NCI-H82 (cell line): ENCODE data around the gene IFIT3.
"Not testable (repeated sequence)": the region's sequence is repeated elsewhere in the genome, so short reads cannot be mapped to it uniquely, and the experiment has no call there.

ENCODE experiments used
- DNase-seq: peaks from one replicate; lab custom pipeline; 2025; lab: John Stamatoyannopoulos, UW

The IFIT3 gene

GRCh38 chr10:89304026-89304425, 23.8 kb upstream of the IFIT3 start:
- DNase-seq: no peak

DNA sequence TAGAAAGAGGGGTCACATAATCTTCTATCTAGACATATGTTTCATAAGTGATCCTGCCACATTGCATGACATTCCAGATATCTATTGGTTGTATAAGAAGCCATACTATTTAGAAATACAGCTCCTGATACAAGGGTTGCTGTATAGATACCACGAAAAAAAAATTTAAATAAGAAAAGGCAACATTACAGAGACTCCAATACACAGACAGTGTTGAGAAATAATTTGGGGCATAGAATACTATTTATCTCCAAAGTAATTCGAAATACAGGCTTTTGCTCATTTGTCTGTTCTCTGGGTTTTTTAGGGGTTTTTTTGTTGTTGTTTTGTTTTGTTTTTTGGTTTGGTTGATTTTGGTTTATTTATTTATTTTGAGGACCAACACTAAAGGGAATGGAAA, 23.4 kb upstream of the IFIT3 start:
- no peak for DNase-seq

DNA sequence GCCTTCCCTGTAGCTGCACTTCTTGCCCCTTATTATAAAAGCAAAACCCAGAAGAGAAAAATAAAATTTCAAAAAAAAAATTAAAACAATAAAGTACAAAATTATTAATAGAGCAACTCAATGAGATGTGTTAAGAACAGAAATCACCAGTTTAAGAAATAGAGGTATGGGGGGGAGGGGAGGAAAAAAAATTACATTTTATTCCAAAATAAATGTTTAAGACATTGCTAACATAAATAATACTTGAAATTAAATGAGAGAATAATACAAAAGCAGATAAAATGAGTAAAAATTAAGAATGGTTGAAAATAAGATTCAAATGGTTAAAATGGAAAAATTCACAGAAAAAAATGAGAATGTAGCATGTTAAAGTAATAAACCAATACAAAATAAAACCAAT, 22.9 kb upstream of the IFIT3 start:
- DNase-seq: no peak

DNA sequence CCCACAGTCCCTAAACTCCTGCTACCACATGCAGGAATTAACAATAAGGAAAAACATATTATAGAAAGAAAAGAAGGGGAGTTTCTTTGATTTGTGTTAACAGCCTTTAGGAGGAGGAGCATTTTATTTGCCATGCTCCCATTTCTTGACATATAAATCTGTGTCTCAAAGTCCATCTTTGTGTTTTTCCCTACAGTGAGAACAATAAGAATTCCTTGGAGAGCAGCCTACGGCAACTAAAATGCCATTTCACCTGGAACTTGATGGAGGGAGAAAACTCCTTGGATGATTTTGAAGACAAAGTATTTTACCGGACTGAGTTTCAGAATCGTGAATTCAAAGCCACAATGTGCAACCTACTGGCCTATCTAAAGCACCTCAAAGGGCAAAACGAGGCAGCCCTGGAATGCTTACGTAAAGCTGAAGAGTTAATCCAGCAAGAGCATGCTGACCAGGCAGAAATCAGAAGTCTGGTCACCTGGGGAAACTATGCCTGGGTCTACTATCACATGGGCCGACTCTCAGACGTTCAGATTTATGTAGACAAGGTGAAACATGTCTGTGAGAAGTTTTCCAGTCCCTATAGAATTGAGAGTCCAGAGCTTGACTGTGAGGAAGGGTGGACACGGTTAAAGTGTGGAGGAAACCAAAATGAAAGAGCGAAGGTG, 21.9 kb upstream of the IFIT3 start:
- no peak for DNase-seq

GRCh38 chr10:89306434-89307268, 21.1 kb upstream of the IFIT3 start:
- no peak for DNase-seq

DNA sequence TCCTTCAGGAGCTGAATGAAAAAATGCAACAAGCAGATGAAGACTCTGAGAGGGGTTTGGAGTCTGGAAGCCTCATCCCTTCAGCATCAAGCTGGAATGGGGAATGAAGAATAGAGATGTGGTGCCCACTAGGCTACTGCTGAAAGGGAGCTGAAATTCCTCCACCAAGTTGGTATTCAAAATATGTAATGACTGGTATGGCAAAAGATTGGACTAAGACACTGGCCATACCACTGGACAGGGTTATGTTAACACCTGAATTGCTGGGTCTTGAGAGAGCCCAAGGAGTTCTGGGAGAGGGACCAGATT, 20.6 kb upstream of the IFIT3 start:
- no peak for DNase-seq

GRCh38 chr10:89308266-89308665, 19.5 kb upstream of the IFIT3 start:
- no peak for DNase-seq

DNA sequence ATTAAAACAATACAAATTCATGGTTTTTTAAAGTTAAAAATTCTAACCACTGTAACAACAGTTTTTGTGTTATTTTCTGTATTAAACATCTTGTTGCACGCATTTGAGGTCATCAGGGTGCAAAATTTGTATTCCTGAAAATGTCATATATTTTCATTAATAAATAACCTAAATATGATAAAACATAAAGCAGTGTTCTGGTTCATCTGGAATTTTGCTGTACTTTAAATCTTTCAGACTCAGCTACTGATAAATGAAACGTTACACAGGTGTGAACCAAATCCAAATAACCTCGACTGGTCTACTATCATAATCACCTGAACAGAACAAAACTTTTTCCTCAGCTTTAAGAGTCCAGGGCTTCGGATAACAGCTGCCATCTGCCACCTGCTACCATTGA, 19.1 kb upstream of the IFIT3 start:
- DNase-seq: no peak

- no peak for DNase-seq
Measured at GRCh38 chr10:89309156-89310055, 18.4 kb upstream of the IFIT3 start.

- DNase-seq: no peak
Measured at GRCh38 chr10:89310056-89310893, 17.5 kb upstream of the IFIT3 start.

DNA sequence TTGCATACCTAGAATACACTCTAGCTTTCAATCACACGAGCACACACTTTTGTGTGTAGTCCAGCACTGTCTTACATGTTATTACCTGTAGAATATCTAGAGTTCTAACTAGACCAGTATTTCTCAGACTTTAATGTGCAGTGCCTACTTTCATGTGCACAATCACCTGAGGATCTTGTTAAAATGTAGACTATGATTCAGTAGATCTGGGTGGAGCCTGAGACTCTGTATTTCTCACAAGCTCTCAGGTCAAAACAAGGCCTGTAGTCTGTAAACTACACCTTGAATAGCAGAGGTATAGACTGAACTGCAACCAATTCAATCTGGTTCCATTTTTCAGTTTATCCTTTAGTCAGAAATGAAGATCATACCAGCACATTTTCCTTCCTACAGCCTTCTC, 14.8 kb upstream of the IFIT3 start:
- DNase-seq: no peak

DNA sequence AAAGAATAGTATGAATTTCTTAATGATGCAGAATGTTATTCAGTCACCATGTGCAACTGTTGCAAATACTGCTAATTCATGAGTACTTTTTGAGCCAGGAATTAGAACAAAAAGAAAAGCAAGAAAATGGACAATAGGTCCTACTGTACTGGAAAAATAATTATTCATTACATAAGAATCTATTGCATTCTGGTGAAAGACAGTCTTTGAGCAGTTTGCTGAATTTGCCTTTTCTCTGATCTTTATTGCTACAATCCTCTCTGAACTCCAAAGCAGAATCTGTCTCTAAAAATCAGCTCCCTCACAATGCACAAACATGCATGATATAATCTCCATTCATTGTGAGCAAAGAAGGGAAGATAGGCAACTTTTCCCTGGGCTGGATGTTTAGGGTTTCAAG, 13.1 kb upstream of the IFIT3 start:
- no peak for DNase-seq

- DNase-seq: not testable (repeated sequence)
Measured at GRCh38 chr10:89318047-89318446, 9.8 kb upstream of the IFIT3 start.

DNA sequence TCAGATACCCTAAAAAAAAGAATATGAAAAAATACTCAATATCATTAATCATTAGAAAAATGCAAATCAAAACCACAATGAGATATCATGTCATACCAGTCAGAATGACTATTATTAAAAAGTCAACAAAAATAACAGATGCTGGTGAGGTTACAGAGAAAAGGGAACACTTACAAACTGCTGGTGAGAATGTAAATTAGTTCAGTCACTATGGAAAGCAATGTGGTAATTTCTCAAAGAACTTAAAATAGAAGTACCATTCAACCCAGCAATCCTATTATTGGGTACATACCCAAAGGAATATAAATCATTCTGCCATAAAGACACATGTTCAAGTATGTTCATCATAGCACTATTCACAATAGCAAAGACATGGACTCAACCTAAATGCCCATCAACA, 2.7 kb upstream of the IFIT3 start:
- not testable (repeated sequence) for DNase-seq

- not testable (repeated sequence) for DNase-seq
Measured at GRCh38 chr10:89325856-89326255, 1.9 kb upstream of the IFIT3 start.

DNA sequence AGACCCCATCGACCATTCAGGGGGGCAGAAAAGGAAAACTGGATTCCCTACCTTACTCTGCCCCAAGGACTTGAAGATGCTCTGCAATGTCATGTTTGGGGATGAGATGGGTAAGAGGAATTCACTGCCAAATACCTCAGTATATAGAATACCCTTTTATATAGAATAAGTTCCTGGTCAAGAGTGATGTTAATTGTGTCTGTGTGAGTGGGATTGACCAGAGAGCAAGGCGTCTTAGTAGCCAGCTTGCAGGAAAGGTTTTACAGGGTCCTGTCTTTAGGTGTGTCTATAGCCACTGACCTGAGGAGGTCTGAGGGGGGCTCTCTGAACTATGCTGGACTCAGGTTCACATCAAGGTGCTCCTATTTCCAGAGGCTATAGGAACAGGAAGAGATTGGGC, 1.4 kb downstream of the IFIT3 start:
- no peak for DNase-seq

- not testable (repeated sequence) for DNase-seq
Measured at GRCh38 chr10:89330014-89330413, 2.2 kb downstream of the IFIT3 start.

GRCh38 chr10:89330537-89331212, 2.9 kb downstream of the IFIT3 start:
- DNase-seq: no peak

DNA sequence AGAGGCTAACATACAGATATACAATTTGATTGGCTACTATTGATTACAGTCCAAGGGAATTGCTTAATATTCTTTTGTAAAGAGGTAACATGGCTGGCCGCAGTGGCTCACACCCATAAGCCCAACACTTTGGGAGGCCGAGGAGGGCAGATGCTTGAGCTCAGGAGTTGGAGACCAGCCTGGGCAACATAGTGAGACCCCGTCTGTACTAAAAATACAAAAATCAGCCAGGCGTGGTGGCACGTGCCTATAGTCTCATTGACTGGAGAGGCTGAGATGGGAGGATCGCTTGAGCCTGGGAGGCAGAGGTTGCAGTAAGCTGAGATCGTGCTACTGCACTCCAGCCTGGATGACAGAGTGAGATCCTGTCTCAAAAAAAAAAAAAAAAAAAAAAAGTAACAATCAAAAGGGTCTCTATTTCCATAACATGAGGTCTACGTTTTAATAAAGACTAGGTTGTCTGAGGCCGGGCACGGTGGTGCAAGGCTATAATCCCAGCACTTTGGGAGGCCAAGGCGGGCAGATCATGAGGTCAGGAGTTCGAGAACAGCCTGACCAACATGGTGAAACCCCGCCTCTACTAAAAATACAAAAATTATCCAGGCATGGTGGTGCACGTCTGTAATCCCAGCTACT, 3.8 kb downstream of the IFIT3 start:
- DNase-seq: not testable (repeated sequence)

DNA sequence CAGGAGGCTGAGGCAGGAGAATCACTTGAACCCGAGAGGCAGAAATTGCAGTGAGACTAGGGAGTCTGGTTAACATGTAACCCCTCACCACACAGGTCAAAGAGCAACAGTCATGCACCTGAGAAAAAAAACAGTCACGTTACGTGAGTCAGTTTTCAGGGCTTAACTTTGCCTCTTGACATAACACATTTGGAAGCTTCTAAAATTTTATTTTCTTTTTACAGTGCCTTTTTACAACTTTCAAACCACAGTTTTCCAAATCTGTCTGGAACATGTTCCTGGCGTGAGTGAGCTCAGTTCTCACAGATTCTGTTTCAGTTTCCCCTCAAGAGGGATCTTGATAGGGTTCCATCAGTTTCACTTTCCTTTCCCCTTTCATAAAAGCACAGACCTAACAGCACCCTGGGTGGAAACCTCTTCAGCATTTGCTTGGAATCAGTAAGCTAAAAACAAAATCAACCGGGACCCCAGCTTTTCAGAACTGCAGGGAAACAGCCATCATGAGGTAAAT, 4.4 kb downstream of the IFIT3 start:
- DNase-seq: no peak

GRCh38 chr10:89335226-89335625, 7.4 kb downstream of the IFIT3 start:
- no peak for DNase-seq
